AG09309 (cell line): ENCODE data around the gene USP44.

ENCODE experiments used
- DNase-seq: peaks from one replicate; pipeline ENCODE4 v3.0.0-alpha.2; 2010; ENCODE audit warnings: low read depth
- H3K4me3 ChIP-seq: 2 replicates; pipeline ENCODE4 v1.5.1; 2011; ENCODE audit warnings: mild to moderate bottlenecking, low read depth, low read length, moderate library complexity; ENCODE audit not compliant: control insufficient read depth
- CTCF ChIP-seq: IDR thresholded peaks from 2 replicates; pipeline ENCODE4 v1.5.1; 2011; ENCODE audit warnings: mild to moderate bottlenecking, low read depth, low read length, inconsistent platforms; ENCODE audit not compliant: insufficient read depth, control insufficient read depth; ENCODE audit errors: missing control alignments

USP44 gene

DNA sequence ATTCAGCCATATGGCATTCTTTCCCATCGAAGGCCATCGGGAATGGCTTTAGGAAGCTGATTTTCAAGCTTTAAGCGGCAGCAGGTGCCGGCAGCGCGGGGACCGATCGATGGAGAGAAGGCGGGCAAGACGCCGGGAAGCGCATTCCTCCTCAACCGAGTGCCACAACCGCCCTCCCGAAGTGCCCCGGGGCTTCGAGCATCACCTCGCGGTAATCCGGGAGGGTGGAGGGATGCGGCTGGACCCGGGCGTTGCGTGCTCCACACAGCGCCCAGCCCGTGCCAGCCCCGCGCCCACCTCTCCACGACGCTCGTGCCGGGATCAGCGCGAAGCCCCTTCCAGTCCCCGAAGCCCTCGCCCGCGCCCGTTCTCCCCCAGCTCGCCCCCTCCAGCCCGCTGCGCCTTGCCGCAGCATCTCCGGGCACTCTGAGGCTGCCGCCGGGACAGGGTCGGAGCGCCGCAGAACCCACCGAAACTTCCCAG, 3.2 kb downstream of the USP44 start:
- peak overlapping the region; percentile 30 for H3K4me3 ChIP-seq
- DNase-seq = no peak
- no peak for TF ChIP-seq CTCF

- TF ChIP-seq CTCF = no peak
- peak; percentile 1 for DNase-seq
- H3K4me3 ChIP-seq = no peak overlapping the region; the same call in 1 of the 2 replicates
Measured at GRCh38 chr12:95547522-95548055, 3.7 kb downstream of the USP44 start.

GRCh38 chr12:95546491-95546813, 4.8 kb downstream of the USP44 start:
- H3K4me3 ChIP-seq = no peak overlapping the region
- no peak for TF ChIP-seq CTCF
- DNase-seq = no peak

GRCh38 chr12:95545731-95546490, 5.4 kb downstream of the USP44 start:
- H3K4me3 ChIP-seq = no peak overlapping the region
- DNase-seq = no peak
- TF ChIP-seq CTCF = no peak

- H3K4me3 ChIP-seq = no peak overlapping the region
- no peak for TF ChIP-seq CTCF
Measured at GRCh38 chr12:95545303-95545702, 6.0 kb downstream of the USP44 start.

DNA sequence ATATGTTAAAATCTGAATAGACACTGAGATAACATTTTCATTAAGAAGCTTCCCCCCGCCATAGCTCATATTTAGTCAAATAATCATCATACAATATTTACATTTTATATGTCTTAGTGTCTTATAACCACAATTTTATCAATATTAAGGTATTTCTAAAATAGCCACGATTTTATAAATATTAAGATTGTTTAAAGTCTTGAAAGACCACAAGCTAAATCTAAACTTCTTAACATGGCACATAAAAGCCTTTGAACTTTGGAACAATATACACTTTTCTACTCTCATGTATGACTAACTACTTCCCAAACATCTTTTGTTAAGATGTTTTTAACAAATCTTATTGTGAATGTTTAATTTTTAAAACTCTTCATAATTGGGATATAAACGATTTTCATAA, 6.5 kb downstream of the USP44 start:
- DNase-seq = no peak
- no peak for TF ChIP-seq CTCF
- no peak overlapping the region for H3K4me3 ChIP-seq

More at GRCh38 chr12:95545303-95545702, 6.0 kb downstream of the USP44 start:
- DNase-seq = no peak
